H1 (cell line): Measurements from ENCODE around the gene IRAK3. TPM values are rescaled to one million over a fixed set of nuclear protein-coding genes. Genes with fewer than 3 reads are reported as not detected.

Experiments used
- CTCF ChIA-PET: fragments of 300-600 bp; sonication (Branson Sonifier 250); formaldehyde crosslinking; loops from one replicate; lab custom pipeline; 2021; ENCODE audit not compliant: partially characterized antibody; lab: Charles Lee
- POLR2A ChIA-PET: fragments of 300-600 bp; sonication (Branson Sonifier 250); formaldehyde crosslinking; loops from one replicate; lab custom pipeline; 2021; ENCODE audit warnings: inconsistent platforms; ENCODE audit not compliant: partially characterized antibody; lab: Charles Lee
- DNase-seq, 2 experiments: peaks; one replicate each; pipeline versions ENCODE4 v3.0.0 to v3.0.0-alpha.2; 2010 to 2022; ENCODE audit warnings: low spot score in 2 of 2, low read depth in 1 of 2, mixed read lengths in 1 of 2
- FAIRE-seq: peaks from 2 replicates; lab custom pipeline; 2011; peaks lifted over from hg19 to GRCh38; lab: Jason Lieb, UNC
- H2AFZ ChIP-seq: 2 replicates; pipeline ENCODE4 v1.8.1; 2012; ENCODE audit warnings: low read length, inconsistent platforms
- H2AK5ac ChIP-seq: 2 replicates; pipeline ENCODE4 v1.6.1; 2013; ENCODE audit warnings: low read depth, low read length
- H2BK120ac ChIP-seq: replicated peaks from 2 replicates; pipeline ENCODE3; 2013; ENCODE audit warnings: low read depth, low read length, inconsistent platforms
- H2BK12ac ChIP-seq: 2 replicates; pipeline ENCODE4 v1.6.1; 2013; ENCODE audit warnings: low read depth, low read length
- H2BK15ac ChIP-seq: 2 replicates; pipeline ENCODE4 v1.6.1; 2013; ENCODE audit warnings: low read length
- H2BK20ac ChIP-seq: 2 replicates; pipeline ENCODE4 v1.6.1; 2013; ENCODE audit warnings: low read length
- H2BK5ac ChIP-seq: 2 replicates; pipeline ENCODE4 v1.6.1; 2013; ENCODE audit warnings: low read depth, low read length
- H3K14ac ChIP-seq: 2 replicates; pipeline ENCODE4 v1.6.1; 2013; ENCODE audit warnings: inconsistent platforms; ENCODE audit not compliant: insufficient read length
- H3K18ac ChIP-seq: 2 replicates; pipeline ENCODE4 v1.6.1; 2013; ENCODE audit warnings: low read length; ENCODE audit errors: extremely low read depth
- H3K23ac ChIP-seq: 2 replicates; pipeline ENCODE4 v1.6.1; 2013; ENCODE audit warnings: inconsistent platforms; ENCODE audit not compliant: insufficient read length
- H3K23me2 ChIP-seq: 2 replicates; pipeline ENCODE4 v1.6.1; 2013; ENCODE audit warnings: low read depth, low read length
- H3K27ac ChIP-seq: 2 replicates; pipeline ENCODE4 v1.6.1; 2011; ENCODE audit warnings: low read depth, low read length, inconsistent platforms
- H3K27me3 ChIP-seq, 4 experiments: replicated peaks in 1 of 4; 1 replicate in 1 of 4; 2 replicates in 3 of 4; pipeline versions ENCODE4 v1.6.1 to v1.8.1; 2011 to 2013; ENCODE audit warnings: low read length in 3 of 4, mild to moderate bottlenecking in 3 of 4, inconsistent platforms in 2 of 4, mixed read lengths in 2 of 4, moderate library complexity in 1 of 4; ENCODE audit not compliant: control insufficient read depth in 3 of 4, insufficient read depth in 3 of 4; ENCODE audit errors: extremely low read depth in 1 of 4
- H3K36me3 ChIP-seq, 4 experiments: 2 replicates each; pipeline versions ENCODE4 v1.6.1 to v1.8.1; 2011 to 2013; ENCODE audit warnings: mild to moderate bottlenecking in 4 of 4, low read length in 3 of 4, moderate library complexity in 2 of 4, control low read depth in 1 of 4, inconsistent platforms in 1 of 4; ENCODE audit not compliant: insufficient read depth in 4 of 4, control insufficient read depth in 2 of 4
- H3K4ac ChIP-seq: replicated peaks from 2 replicates; pipeline ENCODE3; 2013; ENCODE audit warnings: low read length, low read depth, mixed read lengths, inconsistent platforms; ENCODE audit not compliant: insufficient read length
- H3K4me1 ChIP-seq, 4 experiments: replicated peaks in 1 of 4; 1 replicate in 1 of 4; 2 replicates in 3 of 4; pipeline versions ENCODE4 v1.6.1 to v1.8.1; 2011 to 2013; ENCODE audit warnings: low read length in 3 of 4, inconsistent platforms in 2 of 4, mixed read lengths in 1 of 4; ENCODE audit not compliant: insufficient read depth in 4 of 4, control insufficient read depth in 3 of 4
- H3K4me2 ChIP-seq, 2 experiments: 2 replicates each; pipeline versions ENCODE4 v1.6.1 to v1.8.1; 2011 to 2013; ENCODE audit warnings: low read depth in 2 of 2, low read length in 2 of 2, control low read depth in 1 of 2, inconsistent platforms in 1 of 2, mild to moderate bottlenecking in 1 of 2; ENCODE audit not compliant: insufficient read depth in 1 of 2
- H3K4me3 ChIP-seq, 4 experiments: fragments of 200-600, 300-600 bp in 1 of 4; sonication (generic), shearing (Covaris generic), sonication (Bioruptor Twin) in 1 of 4; 2 replicates each; pipeline versions ENCODE4 v1.5.1 to v1.8.1; 2011 to 2016; ENCODE audit warnings: low read length in 4 of 4, low read depth in 3 of 4, control low read depth in 2 of 4, inconsistent platforms in 2 of 4, mild to moderate bottlenecking in 2 of 4, mixed read lengths in 1 of 4, moderate library complexity in 1 of 4; ENCODE audit not compliant: insufficient read depth in 2 of 4; ENCODE audit errors: extremely low read depth in 1 of 4
- H3K56ac ChIP-seq: replicated peaks from 2 replicates; pipeline ENCODE3; 2013; ENCODE audit warnings: low read depth, mild to moderate bottlenecking, mixed read lengths, low read length, inconsistent platforms; ENCODE audit not compliant: insufficient read length
- H3K79me1 ChIP-seq: 2 replicates; pipeline ENCODE4 v1.6.1; 2013; ENCODE audit warnings: low read depth, low read length, control low read depth
- H3K79me2 ChIP-seq, 2 experiments: 2 replicates each; pipeline versions ENCODE4 v1.6.1 to v1.8.1; 2012 to 2013; ENCODE audit warnings: low read length in 2 of 2, mild to moderate bottlenecking in 2 of 2, inconsistent platforms in 1 of 2; ENCODE audit not compliant: insufficient read depth in 2 of 2, control insufficient read depth in 1 of 2
- H3K9ac ChIP-seq, 4 experiments: replicated peaks in 1 of 4; 1 replicate in 1 of 4; 2 replicates in 3 of 4; pipeline versions ENCODE4 v1.6.1 to v1.8.1; 2011 to 2013; ENCODE audit warnings: low read depth in 3 of 4, low read length in 3 of 4, control low read depth in 2 of 4, mild to moderate bottlenecking in 2 of 4, moderate library complexity in 2 of 4, inconsistent platforms in 1 of 4; ENCODE audit errors: extremely low read depth in 1 of 4
- H3K9me3 ChIP-seq, 2 experiments: 2 replicates each; pipeline versions ENCODE4 v1.6.1 to v1.8.1; 2012 to 2013; ENCODE audit warnings: mild to moderate bottlenecking in 2 of 2, moderate library complexity in 2 of 2, control low read depth in 1 of 2, inconsistent platforms in 1 of 2, low read depth in 1 of 2, low read length in 1 of 2, mixed read lengths in 1 of 2; ENCODE audit not compliant: insufficient read depth in 2 of 2
- H4K20me1 ChIP-seq, 2 experiments: replicated peaks in 1 of 2; 2 replicates each; pipeline versions ENCODE3 to v1.8.1; 2011 to 2013; ENCODE audit warnings: inconsistent platforms in 2 of 2, low read length in 2 of 2, mild to moderate bottlenecking in 1 of 2; ENCODE audit not compliant: insufficient read depth in 2 of 2, control insufficient read depth in 1 of 2
- H4K5ac ChIP-seq: 2 replicates; pipeline ENCODE4 v1.6.1; 2013; ENCODE audit warnings: low read length, low read depth, mixed read lengths, inconsistent platforms; ENCODE audit not compliant: insufficient read length
- H4K8ac ChIP-seq: 2 replicates; pipeline ENCODE4 v1.8.0; 2013; ENCODE audit warnings: mild to moderate bottlenecking, moderate library complexity, low read length, inconsistent platforms; ENCODE audit not compliant: insufficient read depth; ENCODE audit errors: extremely low read depth
- H4K91ac ChIP-seq: replicated peaks from 2 replicates; pipeline ENCODE3; 2013; ENCODE audit warnings: low read length, mixed read lengths, inconsistent platforms; ENCODE audit not compliant: insufficient read length
- CBX5 ChIP-seq: fragments of 300-800, 300-1000 bp; sonication (generic); IDR thresholded peaks from 2 replicates; pipeline ENCODE4 v1.7.1; 2016; ENCODE audit warnings: antibody characterized with exemption, low read length, low read depth
- CHD1 ChIP-seq: IDR thresholded peaks from 2 replicates; pipeline ENCODE4 v1.6.1; 2012; ENCODE audit warnings: low read depth, low read length, improper control_type of control experiment
- CTBP2 ChIP-seq: IDR thresholded peaks from 2 replicates; pipeline ENCODE4 v1.7.0; 2011; ENCODE audit warnings: borderline replicate concordance, mild to moderate bottlenecking, moderate library complexity, mixed read lengths, low read length; ENCODE audit not compliant: insufficient read depth, insufficient read length
- GABPA ChIP-seq: IDR thresholded peaks from 2 replicates; pipeline ENCODE4 v1.6.1; 2011; ENCODE audit warnings: mild to moderate bottlenecking, low read length, moderate library complexity, borderline replicate concordance; ENCODE audit not compliant: insufficient read depth
- JUN ChIP-seq: IDR thresholded peaks from 2 replicates; pipeline ENCODE4 v1.6.1; 2011; ENCODE audit warnings: low read depth, mild to moderate bottlenecking, improper control_type of control experiment, low read length
- MAFK ChIP-seq: IDR thresholded peaks from 2 replicates; pipeline ENCODE4 v1.6.1; 2012; ENCODE audit warnings: low read depth, mild to moderate bottlenecking, improper control_type of control experiment, low read length
- NRF1 ChIP-seq: IDR thresholded peaks from 2 replicates; pipeline ENCODE4 v1.6.1; 2011; ENCODE audit warnings: mild to moderate bottlenecking, low read depth, low read length, improper control_type of control experiment
- POU5F1 ChIP-seq: IDR thresholded peaks from 2 replicates; pipeline ENCODE4 v1.6.1; 2011; ENCODE audit warnings: low read depth, mild to moderate bottlenecking, low read length, moderate library complexity
- SIN3A ChIP-seq, 2 experiments: IDR thresholded peaks in 1 of 2; conservative IDR thresholded peaks in 1 of 2; 2 replicates each; pipeline ENCODE4 v1.6.1; 2011 to 2012; ENCODE audit warnings: low read length in 2 of 2, improper control_type of control experiment in 1 of 2, low read depth in 1 of 2, mild to moderate bottlenecking in 1 of 2
- TAF1 ChIP-seq: IDR thresholded peaks from 2 replicates; pipeline ENCODE4 v1.6.1; 2011; ENCODE audit warnings: mild to moderate bottlenecking, low read depth, low read length
- TAF7 ChIP-seq: optimal IDR thresholded peaks from 2 replicates; pipeline ENCODE3; 2011; ENCODE audit warnings: low read depth, mild to moderate bottlenecking, inconsistent platforms, low read length, moderate library complexity, borderline replicate concordance
- ZNF274 ChIP-seq: IDR thresholded peaks from 2 replicates; pipeline ENCODE4 v1.7.0; 2012; ENCODE audit warnings: low read length, borderline replicate concordance; ENCODE audit errors: extremely low read depth
- WGBS, 2 experiments: shearing (Covaris generic) in 1 of 2; methylation state at CpG; one replicate each; pipeline versions ENCODE4 v1.1.6 to v1.1.7; 2013 to 2015; ENCODE audit warnings: low lambda C conversion rate in 2 of 2, mixed read lengths in 2 of 2, inconsistent platforms in 1 of 2, low coverage in 1 of 2, missing lambda C conversion rate in 1 of 2; ENCODE audit not compliant: insufficient replicate concordance in 2 of 2, insufficient coverage in 1 of 2, insufficient read length in 1 of 2; ENCODE audit errors: extremely low coverage in 1 of 2, missing lambda C conversion rate in 1 of 2; 5-methylcytosine and 5-hydroxymethylcytosine counted together
- polyA plus RNA-seq, 7 experiments: library from polyadenylated mRNA; depleted of rRNA in 3 of 7; stranded (reverse) in 5 of 7; unstranded in 2 of 7; fragments of >200 nt in 5 of 7; fragments of 200-250 nt in 2 of 7; gene quantifications; 1 replicate in 5 of 7; 2 replicates in 1 of 7; 4 replicates in 1 of 7; pipeline versions ENCODE4 v1.2.1 to v1.2.3, GENCODE V29; 2011 to 2013; ENCODE audit warnings: missing spikeins in 2 of 7, mixed read lengths in 2 of 7
- total RNA-seq: library from RNA; stranded (reverse); fragmentation: NEBNext Ultra II Directional; extraction: Animal tissue kit (Norgen Biotek cat#: 25700); gene quantifications from 2 replicates; pipeline ENCODE4 v1.2.1, GENCODE V29; 2021

IRAK3 gene
- total and polyA plus RNA-seq, 2 of the 8 experiments (the other 6 are each of a cell fraction or from before 2014, with no cell fraction given): 0.51 to 2.2 TPM

DNA sequence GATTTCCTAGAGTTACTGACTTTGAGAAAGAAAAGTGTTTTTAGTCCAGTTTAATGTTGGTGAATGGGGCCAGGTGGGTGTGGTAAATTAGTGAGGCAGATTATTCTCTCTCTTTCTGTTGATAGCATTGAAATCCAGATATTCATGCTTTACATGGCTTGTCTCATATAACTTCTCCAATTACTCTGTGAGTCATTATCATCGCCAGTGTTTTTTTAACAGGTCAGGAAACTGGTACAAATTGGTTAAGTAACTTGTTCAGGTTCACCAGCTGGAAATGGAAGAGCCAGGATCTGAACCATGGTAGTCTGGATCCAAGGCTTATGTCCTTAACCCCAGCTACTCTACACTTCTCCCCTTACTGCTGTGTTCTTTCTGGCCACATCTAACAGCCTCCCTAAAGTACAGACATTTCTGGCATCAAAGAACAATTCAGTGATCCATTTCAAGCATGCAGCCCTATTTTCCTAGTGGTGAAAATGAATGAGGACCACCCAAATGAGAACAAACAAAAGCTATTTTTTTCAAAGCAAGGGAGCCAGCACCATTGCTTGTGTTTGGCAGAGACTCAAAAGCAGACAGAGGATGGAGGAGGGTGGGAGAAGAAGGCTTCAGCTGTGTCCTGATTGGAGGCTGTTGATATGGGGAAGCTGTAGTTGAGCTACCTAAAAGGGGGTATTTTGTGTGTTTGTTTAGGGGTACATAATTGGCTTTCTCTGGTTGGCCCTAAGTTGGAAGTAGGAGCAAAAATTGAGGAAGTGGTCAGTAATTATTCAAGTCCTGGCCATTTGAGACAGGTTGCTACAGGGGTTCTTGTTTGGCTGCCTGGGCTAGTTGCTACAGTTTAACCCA is 1.7 kb downstream of the IRAK3 start:
- H3K79me2 ChIP-seq: no peaks in the 10 kb centered on the region
- H3K56ac ChIP-seq: no peak overlapping the region
- 88% methylated on average over 1 of the region's 1 CpG; no CpG with 5 or more reads in 1 of the 2 experiments for WGBS, 2 experiments
- H3K4ac ChIP-seq: no peak overlapping the region
- no peak overlapping the region for H3K4me2 ChIP-seq
- H3K36me3 ChIP-seq: no peaks in the 10 kb centered on the region
- H2BK120ac ChIP-seq: no peak overlapping the region
- no peak overlapping the region for H3K23ac ChIP-seq
- no peak overlapping the region for H2BK5ac ChIP-seq
- POLR2A ChIA-PET: interaction anchor here (1.9 kb wide), 1 partner anchor 21 kb away, joined by 11 read pairs; the partner anchor contains the start of gene TMBIM4
- TF ChIP-seq CHD1 (no peak), POU5F1 (no peak), ZNF274 (no peak), NRF1 (no peak), JUN (no peak), TAF1 (no peak), CTBP2 (no peak), MAFK (no peak), TAF7 (no peak), SIN3A (conservative IDR thresholded peaks at IDR 0.05 in 1 of 2, IDR thresholded peaks at IDR 0.05 in 1 of 2; ENCODE audit: low read depth in 1 of 2, low read length in 2 of 2) (no peak), GABPA (no peak), CBX5 (no peak)
- TF ChIP-seq, all 59 proteins: peak for 0
- Histone ChIP-seq H2AK5ac (no peak overlapping the region; the same call in 1 of the 2 replicates), H3K9ac (no peak overlapping the region), H3K14ac (no peak overlapping the region), H2BK12ac (no peak overlapping the region), H3K27ac (no peak overlapping the region), H2AFZ (no peak overlapping the region), H3K79me1 (no peaks in the 10 kb centered on the region), H4K8ac (no peak overlapping the region), H4K91ac (no peak overlapping the region), H3K9me3 (no peaks in the 10 kb centered on the region), H3K18ac (no peak overlapping the region), H2BK15ac (no peak overlapping the region), H3K23me2 (peaks cover 6% of the 10 kb centered on the region; the same call in 1 of the 2 replicates), H3K4me1 (peaks cover 0 to 4% (median 1%) of the 10 kb centered on the region in 4 experiments; a peak in 3 of 7 replicates), H4K20me1 (no peaks in the 10 kb centered on the region), H2BK20ac (no peak overlapping the region), H3K27me3 (peaks cover 9 to 29% (median 25%) of the 10 kb centered on the region in 4 experiments), H4K5ac (no peak overlapping the region), H3K4me3 (no peak overlapping the region)
- CTCF ChIA-PET: interaction anchor here (0.6 to 2.1 kb wide), 3 partner anchors 46 to 167 kb away, joined by 3 to 4 read pairs (median 4); no protein-coding TSS in a partner anchor
- no peak for DNase-seq
- no peak for FAIRE-seq
